B cell (primary cell): ENCODE results near the gene CEP89.

ENCODE experiments used
- CTCF ChIP-seq: fragments of 200-600 bp; IDR thresholded peaks from one replicate; pipeline ENCODE4 v1.8.0; 2022; ENCODE audit warnings: antibody characterized with exemption, mild to moderate bottlenecking
- EZH2 ChIP-seq: IDR thresholded peaks from 2 replicates; pipeline ENCODE4 v1.6.1; 2012; ENCODE audit warnings: borderline replicate concordance, low read depth, mild to moderate bottlenecking, moderate library complexity, low read length; ENCODE audit not compliant: insufficient read depth, poor library complexity, severe bottlenecking

- TF ChIP-seq CTCF (no peak), EZH2 (no peak)
Observed at GRCh38 chr19:32887572-32888215, 84.1 kb downstream of the CEP89 start.
